Measurements from ENCODE around the gene CYYR1.

GRCh38 chr21:26515257-26515656 lies 57.8 kb downstream of the CYYR1 start:
- TF ChIP-seq POLR2AphosphoS5 (IDR thresholded peaks at IDR 0.05; ENCODE audit: borderline replicate concordance, low read depth, low read length) (no peak), EZH2 (IDR thresholded peaks at IDR 0.05) (no peak)
